Kasumi-1 (cell line): ENCODE data around the gene ARFGAP3.
"Not testable (repeated sequence)": the region's sequence is repeated elsewhere in the genome, so short reads cannot be mapped to it uniquely, and the experiment has no call there.

Experiments used
- DNase-seq, 2 experiments: peaks; one replicate each; lab custom pipeline; 2025; lab: John Stamatoyannopoulos, UW

The ARFGAP3 gene

GRCh38 chr22:42794551-42795510 lies 62.2 kb downstream of the ARFGAP3 start:
- peak in 1 of 2 experiments; percentile 22 for DNase-seq

GRCh38 chr22:42793848-42794405 lies 63.1 kb downstream of the ARFGAP3 start:
- DNase-seq: no peak

GRCh38 chr22:42792909-42793847 lies 63.9 kb downstream of the ARFGAP3 start:
- no peak for DNase-seq

DNA sequence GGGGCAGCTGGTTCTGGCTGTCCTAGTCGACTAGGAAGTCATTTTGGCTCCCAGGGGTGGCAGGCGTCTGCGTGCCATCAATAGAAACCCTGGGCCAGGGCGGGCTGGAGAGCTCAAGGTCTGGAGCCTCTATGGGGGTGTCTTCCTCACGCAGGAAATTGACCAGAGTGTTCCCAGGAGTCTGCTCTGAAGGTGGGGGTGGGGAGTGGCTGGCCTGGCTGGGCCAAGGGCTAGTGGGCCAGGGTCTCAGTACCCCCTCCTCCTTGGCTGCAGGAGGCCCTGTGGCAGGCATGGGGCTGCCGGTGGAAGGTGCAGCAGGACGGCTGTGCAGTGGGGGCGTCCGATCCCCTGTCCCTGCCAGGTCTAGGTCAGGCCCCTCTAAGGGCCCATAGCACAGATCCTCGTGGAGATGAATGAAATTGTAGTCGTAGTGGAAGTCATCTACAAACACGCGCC lies 64.6 kb downstream of the ARFGAP3 start:
- no peak for DNase-seq

GRCh38 chr22:42791721-42792452 lies 65.2 kb downstream of the ARFGAP3 start:
- peak in 1 of 2 experiments; percentile 8 for DNase-seq

- DNase-seq: no peak
Observed at GRCh38 chr22:42788466-42788865, 68.6 kb downstream of the ARFGAP3 start.

GRCh38 chr22:42788021-42788420 lies 69.1 kb downstream of the ARFGAP3 start:
- DNase-seq: no peak

DNA sequence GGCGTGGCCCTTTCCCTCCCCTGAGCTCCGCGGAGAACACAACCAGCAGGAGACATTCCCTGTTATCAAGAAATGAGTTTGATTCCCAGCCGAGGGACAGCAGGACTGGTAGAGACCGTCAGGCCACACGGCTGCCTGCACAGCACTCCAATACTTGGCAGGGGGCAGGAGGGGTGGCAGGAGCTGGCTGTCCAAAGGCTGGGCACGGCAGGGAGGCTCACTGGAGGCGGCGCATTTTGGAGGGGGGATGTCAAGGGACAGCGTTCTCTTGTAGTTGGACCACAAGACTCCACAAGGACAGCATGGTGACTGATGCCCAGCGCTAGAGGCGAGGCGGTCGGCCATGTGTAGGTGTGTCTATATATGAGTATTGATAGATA lies 69.7 kb downstream of the ARFGAP3 start:
- no peak for DNase-seq

DNA sequence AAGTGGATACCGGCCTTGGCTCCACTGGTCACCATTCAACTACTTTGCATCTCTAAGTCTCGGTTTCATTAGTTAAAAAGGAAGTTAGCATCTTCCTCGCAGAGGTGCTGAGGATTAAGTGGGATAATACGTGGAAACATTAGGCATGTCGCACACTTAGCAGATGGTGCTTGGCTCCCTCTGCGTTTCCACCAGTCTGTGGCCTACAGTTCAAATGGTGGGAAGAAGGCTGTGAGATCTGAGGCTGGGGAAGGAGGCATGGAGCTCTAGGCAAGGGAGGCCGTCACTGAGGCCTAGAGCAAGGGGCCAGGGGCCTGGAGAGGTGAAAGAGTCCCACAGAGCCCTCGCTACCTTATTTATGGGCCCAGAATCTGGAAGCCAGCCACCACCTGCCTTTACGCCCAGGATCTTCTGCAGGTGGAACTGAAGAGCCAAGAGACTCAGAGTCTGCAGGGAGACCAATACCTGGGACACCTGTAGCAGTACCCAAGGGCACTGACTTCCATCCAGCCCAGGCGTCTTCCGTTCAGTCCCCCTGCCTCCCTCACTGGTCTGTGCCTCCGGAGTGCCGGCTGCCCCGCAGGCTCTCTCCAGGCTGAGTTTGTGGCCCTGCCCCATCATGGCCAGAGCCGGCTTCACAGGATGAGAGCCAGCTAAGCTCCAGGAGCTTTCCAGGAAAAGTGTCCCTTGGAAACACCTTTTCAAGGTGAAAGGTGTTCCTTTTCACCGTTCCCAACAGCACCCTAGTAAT lies 70.3 kb downstream of the ARFGAP3 start:
- DNase-seq: no peak

- DNase-seq: no peak
Observed at GRCh38 chr22:42785706-42786499, 71.2 kb downstream of the ARFGAP3 start.

GRCh38 chr22:42782306-42782705 lies 74.8 kb downstream of the ARFGAP3 start:
- DNase-seq: not testable (repeated sequence)

GRCh38 chr22:42780070-42780540 lies 77.0 kb downstream of the ARFGAP3 start:
- peak; percentile 96 to 97 for DNase-seq

- no peak for DNase-seq
Observed at GRCh38 chr22:42777126-42777525, 79.9 kb downstream of the ARFGAP3 start.

- no peak for DNase-seq
Observed at GRCh38 chr22:42773167-42773566, 83.9 kb downstream of the ARFGAP3 start.

DNA sequence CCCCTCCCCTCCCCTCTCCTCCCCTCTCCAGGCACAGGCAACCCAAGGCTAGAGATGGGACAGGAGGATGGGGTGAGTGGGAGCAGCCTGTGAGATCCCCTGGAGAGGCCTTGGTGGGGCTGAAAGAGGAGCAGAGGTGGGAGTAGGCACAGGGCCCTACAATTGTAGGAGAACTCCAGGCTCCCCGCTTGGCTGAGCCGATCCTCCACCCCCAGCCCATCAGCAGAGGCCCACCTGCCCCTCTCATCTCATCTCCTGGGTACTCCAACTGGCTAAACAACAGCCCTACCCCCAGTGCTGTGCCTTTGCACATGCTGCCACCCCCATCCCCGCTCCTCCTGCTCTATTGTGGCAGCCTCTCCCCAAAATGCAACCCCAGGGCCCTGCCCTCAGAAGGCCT lies 84.4 kb downstream of the ARFGAP3 start:
- no peak for DNase-seq

DNA sequence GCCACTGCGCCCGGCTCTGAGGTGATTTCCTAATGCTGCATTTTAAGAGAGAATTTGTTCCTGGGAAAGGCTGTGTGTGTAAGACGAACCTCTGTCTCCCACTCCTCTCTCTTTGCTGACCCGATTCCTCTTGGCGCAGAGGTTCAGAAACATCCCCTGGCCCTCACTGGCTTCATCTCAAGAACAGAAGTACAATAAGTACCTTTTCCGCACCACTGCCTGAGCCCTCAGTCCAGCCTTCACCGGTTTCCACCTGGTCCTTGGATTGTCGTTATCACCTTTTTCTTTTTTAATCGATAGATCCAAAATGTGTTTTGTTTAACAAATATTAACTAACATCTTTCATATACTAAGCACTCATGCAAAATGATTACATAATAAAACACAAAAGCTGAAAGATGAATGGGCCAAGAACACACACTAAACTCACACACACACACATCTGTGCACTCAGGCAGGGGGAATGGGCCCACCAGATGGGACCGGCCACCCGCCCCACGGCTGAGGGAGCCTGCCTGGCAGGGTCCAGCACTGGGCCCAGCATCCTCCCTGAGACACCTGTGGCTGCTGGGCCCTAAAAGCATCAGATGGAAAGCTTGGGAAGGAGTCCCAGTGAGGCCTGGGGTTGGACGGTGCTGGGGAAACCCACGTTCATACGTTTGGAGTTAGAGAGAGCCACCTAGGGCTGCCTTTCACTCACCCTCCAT lies 86.0 kb downstream of the ARFGAP3 start:
- no peak for DNase-seq

DNA sequence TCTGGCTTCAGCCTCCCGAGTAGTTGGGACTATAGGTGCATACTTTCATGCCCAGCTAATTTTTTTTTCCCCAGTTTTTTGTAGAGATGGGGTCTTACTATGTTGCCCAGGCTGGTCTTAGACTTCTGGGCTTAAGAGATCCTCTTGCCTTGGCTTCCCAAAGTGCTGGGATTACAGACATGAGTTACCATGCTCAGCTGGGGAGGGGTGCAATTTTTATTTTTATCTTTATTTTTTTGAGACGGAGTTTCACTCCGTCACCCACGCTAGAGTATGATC lies 86.7 kb downstream of the ARFGAP3 start:
- DNase-seq: no peak

DNA sequence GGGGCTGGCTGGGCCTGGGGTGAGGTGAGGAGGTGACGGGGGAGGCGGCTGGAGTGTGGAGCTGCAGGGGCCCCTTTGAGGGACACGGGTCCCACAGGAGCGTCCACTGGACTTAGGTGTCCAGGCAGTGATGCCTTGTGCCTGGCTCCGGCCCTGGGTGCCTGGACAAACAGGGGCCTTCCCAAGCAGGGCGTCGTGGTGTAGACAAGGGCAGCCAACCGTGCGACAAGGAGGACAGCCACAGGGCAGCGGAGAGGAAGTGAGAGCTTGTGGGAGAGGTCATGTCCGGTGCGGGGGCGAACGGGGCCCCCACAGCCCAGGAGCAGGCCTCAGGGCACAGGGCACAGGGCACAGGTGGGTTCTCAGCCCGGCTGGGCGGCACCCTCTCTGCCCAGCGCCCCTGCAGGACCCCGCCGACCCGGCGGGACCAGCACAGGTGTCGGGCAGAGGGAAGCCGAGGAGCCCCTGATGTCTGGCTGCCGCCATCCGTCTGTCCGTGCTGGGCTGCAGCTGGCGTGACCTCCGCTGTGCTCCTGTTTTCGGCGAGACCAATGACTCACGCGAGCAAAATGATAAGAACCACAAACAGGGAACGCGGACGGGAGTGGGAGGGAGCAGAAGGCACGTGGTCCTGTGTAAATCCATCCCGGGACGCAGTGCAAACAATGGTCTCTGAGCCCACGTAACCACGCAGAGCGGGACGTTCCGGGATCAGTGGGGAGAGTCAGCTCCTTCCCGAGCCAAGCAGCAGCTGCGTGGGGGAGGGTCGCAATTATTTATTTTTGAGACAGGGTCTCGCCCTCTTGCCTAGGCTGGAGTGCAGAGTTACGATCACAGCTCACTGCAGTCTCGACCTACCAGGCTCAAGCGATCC lies 87.3 kb downstream of the ARFGAP3 start:
- no peak for DNase-seq

- DNase-seq: no peak
Observed at GRCh38 chr22:42769238-42769573, 87.9 kb downstream of the ARFGAP3 start.
